Measurements from ENCODE around the gene ADARB2. TPM values are rescaled to one million over a fixed set of nuclear protein-coding genes. Genes with fewer than 3 reads are reported as not detected.

Gene ADARB2
- total RNA-seq, 4 donors from 2014 or later = 2.3 to 3.7 (median 2.6) TPM

DNA sequence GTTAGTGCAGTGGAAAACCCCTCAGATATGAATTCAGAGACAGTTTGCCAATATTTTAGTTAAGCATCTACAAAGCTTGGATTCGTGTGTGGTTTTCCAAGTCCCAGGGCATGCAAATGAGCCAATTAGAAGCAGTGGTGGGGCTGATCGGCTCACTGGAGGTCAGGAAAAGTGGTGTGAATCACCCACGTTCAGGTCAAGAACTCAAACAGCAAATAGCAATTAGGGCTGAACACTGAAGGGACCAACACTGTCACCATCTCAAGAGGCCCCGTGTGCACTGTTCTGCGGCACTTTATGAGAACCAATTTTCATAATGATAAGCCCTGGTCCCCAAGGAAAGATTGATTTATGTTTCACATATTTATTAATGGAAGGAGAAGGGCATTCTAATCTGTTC is 68.9 kb downstream of the ADARB2 start:
- 60% methylated on average over 5 of the region's 5 CpGs for WGBS
- no peaks in the 10 kb centered on the region for H3K36me3 ChIP-seq

DNA sequence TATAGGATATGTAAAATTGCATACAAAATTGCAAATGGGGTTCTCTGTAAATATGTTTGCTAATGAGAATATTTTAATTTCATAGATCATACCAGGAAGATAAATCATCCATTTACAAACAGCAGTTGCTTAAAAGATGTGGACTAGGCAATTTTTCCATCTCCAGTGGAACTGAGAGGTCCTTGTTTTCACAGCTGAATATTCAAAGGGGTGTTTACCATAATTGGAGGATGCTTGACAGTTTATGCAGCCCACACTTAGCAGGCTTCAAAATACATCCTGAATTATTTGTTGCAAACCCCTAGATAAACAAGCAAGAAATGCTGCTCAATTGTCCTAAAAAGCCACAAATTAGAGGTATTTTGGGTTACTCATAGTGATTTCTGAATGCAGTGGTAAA is 69.9 kb downstream of the ADARB2 start:
- Histone ChIP-seq H3K9me3 (no peaks in the 10 kb centered on the region), H3K4me1 (no peaks in the 10 kb centered on the region), H3K36me3 (no peaks in the 10 kb centered on the region), H3K27ac (replicated peaks in 1 of 4) (no peak overlapping the region), H3K27me3 (peaks cover 0 to 38% (median 0%) of the 10 kb centered on the region in 4 donors), H3K4me3 (no peak overlapping the region)
- DNase-seq (ENCODE audit: extremely low spot score) = no peak
- intact Hi-C loops (cut with DNase I) = no loop called here
- no peak for TF ChIP-seq POLR2A (IDR thresholded peaks at IDR 0.05; ENCODE audit: low read depth)
- TF ChIP-seq, protein P1, sequence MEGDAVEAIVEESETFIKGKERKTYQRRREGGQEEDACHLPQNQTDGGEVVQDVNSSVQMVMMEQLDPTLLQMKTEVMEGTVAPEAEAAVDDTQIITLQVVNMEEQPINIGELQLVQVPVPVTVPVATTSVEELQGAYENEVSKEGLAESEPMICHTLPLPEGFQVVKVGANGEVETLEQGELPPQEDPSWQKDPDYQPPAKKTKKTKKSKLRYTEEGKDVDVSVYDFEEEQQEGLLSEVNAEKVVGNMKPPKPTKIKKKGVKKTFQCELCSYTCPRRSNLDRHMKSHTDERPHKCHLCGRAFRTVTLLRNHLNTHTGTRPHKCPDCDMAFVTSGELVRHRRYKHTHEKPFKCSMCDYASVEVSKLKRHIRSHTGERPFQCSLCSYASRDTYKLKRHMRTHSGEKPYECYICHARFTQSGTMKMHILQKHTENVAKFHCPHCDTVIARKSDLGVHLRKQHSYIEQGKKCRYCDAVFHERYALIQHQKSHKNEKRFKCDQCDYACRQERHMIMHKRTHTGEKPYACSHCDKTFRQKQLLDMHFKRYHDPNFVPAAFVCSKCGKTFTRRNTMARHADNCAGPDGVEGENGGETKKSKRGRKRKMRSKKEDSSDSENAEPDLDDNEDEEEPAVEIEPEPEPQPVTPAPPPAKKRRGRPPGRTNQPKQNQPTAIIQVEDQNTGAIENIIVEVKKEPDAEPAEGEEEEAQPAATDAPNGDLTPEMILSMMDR (IDR thresholded peaks at IDR 0.05) = no peak
- TF ChIP-seq EP300 (IDR thresholded peaks at IDR 0.05) = no peak
- TF ChIP-seq POLR2AphosphoS5 (IDR thresholded peaks at IDR 0.05) = no peak

More for the DNA sequence above, 68.9 kb downstream of the ADARB2 start:
- DNase-seq (ENCODE audit: extremely low spot score) = no peak
- H3K4me1 ChIP-seq = no peaks in the 10 kb centered on the region
- H3K9me3 ChIP-seq = no peaks in the 10 kb centered on the region
- no peak overlapping the region for H3K4me3 ChIP-seq
- TF ChIP-seq, protein P1 (IDR thresholded peaks at IDR 0.05) = no peak
- TF ChIP-seq POLR2A (IDR thresholded peaks at IDR 0.05; ENCODE audit: low read depth) (no peak), POLR2AphosphoS5 (IDR thresholded peaks at IDR 0.05) (no peak), EP300 (IDR thresholded peaks at IDR 0.05) (no peak)
- intact Hi-C loops (cut with DNase I) = no loop called here
- peaks cover 0 to 38% (median 0%) of the 10 kb centered on the region in 4 donors for H3K27me3 ChIP-seq
- no peak overlapping the region for H3K27ac ChIP-seq (replicated peaks in 1 of 4)

DNA sequence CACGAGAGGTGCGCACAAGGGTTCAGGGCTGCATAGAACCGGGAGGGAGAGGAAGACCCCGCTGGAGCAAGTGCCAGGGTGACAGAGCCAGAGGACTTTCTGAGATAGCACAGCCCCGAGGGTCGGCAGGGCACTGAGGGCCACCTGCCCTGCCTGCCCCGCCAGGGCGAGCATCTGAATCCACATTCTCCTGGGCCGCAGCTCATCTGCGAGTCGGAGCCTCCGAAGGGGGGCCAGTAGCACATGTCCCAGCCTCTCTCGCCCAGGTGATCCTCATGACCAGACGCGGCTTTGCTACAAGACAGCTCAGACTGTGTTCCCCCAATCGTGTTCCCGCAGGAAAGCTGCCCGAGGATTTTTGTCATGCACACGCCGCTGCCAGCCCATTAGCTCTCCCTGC is 71.2 kb downstream of the ADARB2 start:
- WGBS = 92% methylated on average over 16 of the region's 20 CpGs
- intact Hi-C loops (cut with DNase I) = no loop called here
- no peaks in the 10 kb centered on the region for H3K9me3 ChIP-seq
- H3K36me3 ChIP-seq = no peaks in the 10 kb centered on the region
- H3K4me1 ChIP-seq = no peaks in the 10 kb centered on the region
- TF ChIP-seq POLR2A (IDR thresholded peaks at IDR 0.05; ENCODE audit: low read depth) (no peak), EP300 (IDR thresholded peaks at IDR 0.05) (no peak), POLR2AphosphoS5 (IDR thresholded peaks at IDR 0.05) (no peak)
- TF ChIP-seq, protein P1 (IDR thresholded peaks at IDR 0.05) = no peak
- no peak for DNase-seq (ENCODE audit: extremely low spot score)
- peaks cover 0 to 38% (median 0%) of the 10 kb centered on the region in 4 donors for H3K27me3 ChIP-seq
- H3K27ac ChIP-seq (replicated peaks in 1 of 4) = no peak overlapping the region
- H3K4me3 ChIP-seq = no peak overlapping the region

DNA sequence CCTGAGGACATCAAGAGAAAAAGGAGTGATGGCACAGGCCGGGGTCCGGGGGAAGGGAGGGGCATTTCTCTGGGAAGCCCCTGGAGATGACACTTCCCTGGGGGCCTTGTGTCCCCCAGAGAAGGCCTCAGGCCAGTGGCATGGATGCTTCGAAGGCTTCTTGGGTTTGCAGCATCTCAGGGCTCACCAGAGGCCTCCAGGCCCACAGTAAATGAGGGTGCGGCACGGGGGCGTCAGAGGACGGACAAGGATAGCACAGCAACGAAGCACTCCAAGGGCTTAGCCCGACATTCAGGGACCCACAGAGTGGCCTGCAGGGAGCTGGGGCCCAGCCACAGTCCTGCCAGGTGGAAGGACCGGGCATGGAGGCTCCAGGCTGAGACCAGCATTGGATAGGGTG is 71.6 kb downstream of the ADARB2 start:
- Histone ChIP-seq H3K4me3 (no peak overlapping the region), H3K9me3 (no peaks in the 10 kb centered on the region), H3K27ac (replicated peaks in 1 of 4) (no peak overlapping the region), H3K36me3 (no peaks in the 10 kb centered on the region), H3K27me3 (peaks cover 0 to 36% (median 0%) of the 10 kb centered on the region in 4 donors), H3K4me1 (no peaks in the 10 kb centered on the region)
- intact Hi-C loops (cut with DNase I) = no loop called here
- 87% methylated on average over 8 of the region's 10 CpGs for WGBS
- TF ChIP-seq EP300 (IDR thresholded peaks at IDR 0.05) (no peak), POLR2A (IDR thresholded peaks at IDR 0.05; ENCODE audit: low read depth) (no peak), POLR2AphosphoS5 (IDR thresholded peaks at IDR 0.05) (no peak)
- TF ChIP-seq, protein P1 (IDR thresholded peaks at IDR 0.05) = no peak
- no peak for DNase-seq (ENCODE audit: extremely low spot score)

DNA sequence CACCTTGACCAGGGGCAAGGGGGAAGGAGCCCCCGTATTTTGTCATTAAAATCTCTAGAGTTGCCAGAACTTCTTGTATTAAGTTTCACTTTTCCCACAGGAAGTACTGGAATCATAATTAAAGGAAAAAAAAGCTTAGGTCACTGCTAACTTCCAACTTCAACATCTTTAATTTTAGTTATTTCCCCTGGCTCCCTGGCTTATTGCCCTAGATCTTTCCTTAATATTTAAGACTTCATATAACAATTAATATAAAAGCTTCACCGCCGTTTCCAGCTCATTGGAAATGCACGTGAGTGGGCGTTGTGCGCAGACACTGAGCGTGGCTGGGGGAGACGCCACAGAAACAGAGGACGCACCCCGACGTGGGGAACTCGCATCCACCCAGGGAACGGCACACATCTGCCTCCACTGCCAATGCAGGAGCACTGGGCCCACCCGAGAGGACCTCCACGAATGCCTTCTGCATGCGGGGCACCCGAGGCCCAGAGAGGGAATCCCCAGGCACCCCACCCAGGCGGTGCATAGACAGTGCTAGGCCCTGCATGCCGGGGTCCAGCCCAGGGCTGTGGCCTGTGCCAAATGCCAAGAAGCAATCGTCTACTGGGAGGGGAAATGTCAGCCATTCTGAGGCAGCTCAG is 72.2 kb downstream of the ADARB2 start:
- Histone ChIP-seq H3K9me3 (no peaks in the 10 kb centered on the region), H3K4me3 (no peak overlapping the region), H3K4me1 (no peaks in the 10 kb centered on the region), H3K36me3 (no peaks in the 10 kb centered on the region), H3K27me3 (peaks cover 0 to 37% (median 0%) of the 10 kb centered on the region in 4 donors), H3K27ac (replicated peaks in 1 of 4) (no peak overlapping the region)
- TF ChIP-seq EP300 (IDR thresholded peaks at IDR 0.05) (no peak), POLR2AphosphoS5 (IDR thresholded peaks at IDR 0.05) (no peak)
- TF ChIP-seq, protein P1 (IDR thresholded peaks at IDR 0.05) = no peak
- intact Hi-C loops (cut with DNase I) = no loop called here
- 83% methylated on average over 13 of the region's 20 CpGs for WGBS
- no peak for DNase-seq (ENCODE audit: extremely low spot score)

All from esophagus muscularis mucosa (tissue), 4 donors.